ENCODE results near the gene DACH1. TPM values are rescaled to one million over a fixed set of nuclear protein-coding genes. Genes with fewer than 3 reads are reported as not detected.

The DACH1 gene
- total and polyA plus RNA-seq, 2 donors (not counting 3 experiments of a cell fraction or from before 2014, with no cell fraction given) = 8.6 to 28.3 TPM

DNA sequence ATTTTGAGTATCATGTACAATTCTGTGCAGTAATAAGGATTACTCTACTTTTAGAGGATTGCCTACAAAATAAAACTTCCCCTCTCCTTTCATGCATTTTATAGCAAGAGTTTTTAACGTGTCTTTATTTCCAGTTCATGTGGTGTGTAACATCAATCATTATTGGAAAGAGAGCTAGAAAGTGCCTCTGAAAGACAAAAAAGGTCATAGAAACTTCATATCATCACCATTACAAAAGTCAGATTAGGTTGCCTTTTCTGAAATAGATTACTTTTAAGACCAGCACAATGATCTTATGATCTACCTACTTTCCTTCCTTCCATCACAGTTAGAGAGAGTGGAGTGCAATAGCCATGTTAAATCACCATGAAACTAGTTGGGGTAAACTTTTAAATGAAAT lies 12.6 kb downstream of the DACH1 start:
- H4K20me1 ChIP-seq (replicated peaks; ENCODE audit: control insufficient read depth, extremely low read depth, insufficient read depth, low read length) = no peaks in the 10 kb centered on the region
- no peaks in the 10 kb centered on the region for H3K27me3 ChIP-seq (ENCODE audit: control insufficient read depth in 2 of 2, insufficient read depth in 2 of 2, low read length in 2 of 2)
- FAIRE-seq (no peak), DNase-seq (ENCODE audit: low read depth, low spot score) (no peak)
- H3K36me3 ChIP-seq (ENCODE audit: control insufficient read depth in 2 of 2, extremely low read depth in 1 of 2, insufficient read depth in 2 of 2, low read length in 2 of 2) = no peaks in the 10 kb centered on the region
- TF ChIP-seq FOS (IDR thresholded peaks at IDR 0.05; ENCODE audit: borderline replicate concordance, insufficient read depth, low read length) (no peak), POLR2AphosphoS5 (IDR thresholded peaks at IDR 0.05; ENCODE audit: insufficient read depth, low read depth, low read length) (no peak)
- no peaks in the 10 kb centered on the region for H3K79me2 ChIP-seq (ENCODE audit: control insufficient read depth, insufficient read depth, low read length)
- no peak overlapping the region for H3K27ac ChIP-seq (ENCODE audit: insufficient read depth, low read depth, low read length)
- intact Hi-C loops (cut with micrococcal nuclease) (no loop called here), dilution Hi-C loops (cut with MboI; ENCODE audit: extremely low pct_ligation_motif_present, low sequenced_read_pairs) (no loop called here)
- H3K9ac ChIP-seq (replicated peaks; ENCODE audit: extremely low read depth, insufficient read depth, low read length) = no peak overlapping the region
- CTCF ChIA-PET = no interaction called here
- no peak overlapping the region for H3K4me3 ChIP-seq (replicated peaks in 1 of 3; ENCODE audit: insufficient read depth in 1 of 3, low read depth in 1 of 3, low read length in 3 of 3)
- H3K4me1 ChIP-seq (ENCODE audit: control insufficient read depth, extremely low read depth, insufficient read depth, low read length) = no peaks in the 10 kb centered on the region
- H2AFZ ChIP-seq (ENCODE audit: low read depth, low read length) = no peak overlapping the region
- H3K9me3 ChIP-seq (replicated peaks; ENCODE audit: control insufficient read depth, insufficient read depth, low read length) = no peaks in the 10 kb centered on the region
- POLR2A ChIA-PET = no interaction called here
- H3K9me1 ChIP-seq (replicated peaks; ENCODE audit: control insufficient read depth, extremely low read depth, insufficient read depth, low read length) = no peaks in the 10 kb centered on the region
- BruUV-seq (replicated peaks) = no TSS peak
- no peak overlapping the region for H3K4me2 ChIP-seq (ENCODE audit: insufficient read depth, low read length)

DNA sequence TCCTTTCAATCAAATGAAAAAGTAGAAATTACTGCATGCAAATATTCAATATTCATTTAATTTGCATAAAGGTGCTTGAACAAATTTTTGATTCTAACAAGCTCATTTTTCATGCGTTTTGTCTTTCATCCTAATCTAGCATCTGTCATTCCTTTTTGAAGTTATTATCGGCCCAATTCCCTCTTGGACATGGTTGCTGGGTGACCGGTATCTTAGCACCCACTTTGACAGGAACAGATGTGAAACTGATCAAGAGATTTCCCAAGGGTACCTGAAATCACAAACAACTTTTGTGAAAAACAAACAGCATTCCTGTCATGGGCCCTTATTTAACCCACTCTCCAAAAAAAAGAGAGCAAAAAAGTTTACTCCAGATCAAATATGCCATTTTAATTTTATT lies 13.3 kb downstream of the DACH1 start:
- POLR2A ChIA-PET = no interaction called here
- no peak overlapping the region for H3K4me2 ChIP-seq (ENCODE audit: insufficient read depth, low read length)

More for the DNA sequence above, 13.3 kb downstream of the DACH1 start:
- H4K20me1 ChIP-seq (replicated peaks; ENCODE audit: control insufficient read depth, extremely low read depth, insufficient read depth, low read length) = no peaks in the 10 kb centered on the region
- intact Hi-C loops (cut with micrococcal nuclease) = no loop called here
- TF ChIP-seq MYC (IDR thresholded peaks at IDR 0.05; ENCODE audit: low read depth, low read length) = no peak
- no peak for TF ChIP-seq POLR2AphosphoS5 (IDR thresholded peaks at IDR 0.05; ENCODE audit: insufficient read depth, low read depth, low read length)
- no peak for TF ChIP-seq FOS (IDR thresholded peaks at IDR 0.05; ENCODE audit: borderline replicate concordance, insufficient read depth, low read length)
- TF ChIP-seq, protein P1, sequence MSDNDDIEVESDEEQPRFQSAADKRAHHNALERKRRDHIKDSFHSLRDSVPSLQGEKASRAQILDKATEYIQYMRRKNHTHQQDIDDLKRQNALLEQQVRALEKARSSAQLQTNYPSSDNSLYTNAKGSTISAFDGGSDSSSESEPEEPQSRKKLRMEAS (IDR thresholded peaks at IDR 0.05; ENCODE audit: insufficient read depth, insufficient read length) = no peak
- TF ChIP-seq, protein P2, sequence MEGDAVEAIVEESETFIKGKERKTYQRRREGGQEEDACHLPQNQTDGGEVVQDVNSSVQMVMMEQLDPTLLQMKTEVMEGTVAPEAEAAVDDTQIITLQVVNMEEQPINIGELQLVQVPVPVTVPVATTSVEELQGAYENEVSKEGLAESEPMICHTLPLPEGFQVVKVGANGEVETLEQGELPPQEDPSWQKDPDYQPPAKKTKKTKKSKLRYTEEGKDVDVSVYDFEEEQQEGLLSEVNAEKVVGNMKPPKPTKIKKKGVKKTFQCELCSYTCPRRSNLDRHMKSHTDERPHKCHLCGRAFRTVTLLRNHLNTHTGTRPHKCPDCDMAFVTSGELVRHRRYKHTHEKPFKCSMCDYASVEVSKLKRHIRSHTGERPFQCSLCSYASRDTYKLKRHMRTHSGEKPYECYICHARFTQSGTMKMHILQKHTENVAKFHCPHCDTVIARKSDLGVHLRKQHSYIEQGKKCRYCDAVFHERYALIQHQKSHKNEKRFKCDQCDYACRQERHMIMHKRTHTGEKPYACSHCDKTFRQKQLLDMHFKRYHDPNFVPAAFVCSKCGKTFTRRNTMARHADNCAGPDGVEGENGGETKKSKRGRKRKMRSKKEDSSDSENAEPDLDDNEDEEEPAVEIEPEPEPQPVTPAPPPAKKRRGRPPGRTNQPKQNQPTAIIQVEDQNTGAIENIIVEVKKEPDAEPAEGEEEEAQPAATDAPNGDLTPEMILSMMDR (IDR thresholded peaks at IDR 0.05; ENCODE audit: extremely low read depth in 1 of 2, insufficient read depth in 1 of 2, low read depth in 1 of 2, low read length in 2 of 2) = no peak
- TF ChIP-seq JUN (IDR thresholded peaks at IDR 0.05; ENCODE audit: borderline replicate concordance, insufficient read depth, insufficient read length, low read depth) = no peak
- no peak for TF ChIP-seq EZH2 (IDR thresholded peaks at IDR 0.05; ENCODE audit: borderline replicate concordance, low read depth, low read length, severe bottlenecking)
- no peak for TF ChIP-seq POLR2A (IDR thresholded peaks at IDR 0.05; ENCODE audit: low read depth, low read length)
- TF ChIP-seq GATA2 (IDR thresholded peaks at IDR 0.05; ENCODE audit: insufficient read depth, insufficient read length, low read depth, low read length) = no peak
- no TSS peak for BruUV-seq (replicated peaks)
- no peaks in the 10 kb centered on the region for H3K9me3 ChIP-seq (replicated peaks; ENCODE audit: control insufficient read depth, insufficient read depth, low read length)
- no peak for DNase-seq (ENCODE audit: low read depth, low spot score)
- no peaks in the 10 kb centered on the region for H3K79me2 ChIP-seq (ENCODE audit: control insufficient read depth, insufficient read depth, low read length)
- no peaks in the 10 kb centered on the region for H3K9me1 ChIP-seq (replicated peaks; ENCODE audit: control insufficient read depth, extremely low read depth, insufficient read depth, low read length)
- H3K27ac ChIP-seq (ENCODE audit: insufficient read depth, low read depth, low read length) = no peak overlapping the region
- no peak overlapping the region for H3K9ac ChIP-seq (replicated peaks; ENCODE audit: extremely low read depth, insufficient read depth, low read length)
- H3K4me3 ChIP-seq (replicated peaks in 1 of 3; ENCODE audit: insufficient read depth in 1 of 3, low read depth in 1 of 3, low read length in 3 of 3) = no peak overlapping the region
- no peak for FAIRE-seq
- no peaks in the 10 kb centered on the region for H3K27me3 ChIP-seq (ENCODE audit: control insufficient read depth in 2 of 2, insufficient read depth in 2 of 2, low read length in 2 of 2)
- CTCF ChIA-PET = interaction anchor here (1.2 kb wide), 1 partner anchor 523 kb away, joined by 3 read pairs; no protein-coding TSS in a partner anchor
- dilution Hi-C loops (cut with MboI; ENCODE audit: extremely low pct_ligation_motif_present, low sequenced_read_pairs) = no loop called here
- H2AFZ ChIP-seq (ENCODE audit: low read depth, low read length) = no peak overlapping the region
- H3K4me1 ChIP-seq (ENCODE audit: control insufficient read depth, extremely low read depth, insufficient read depth, low read length) = no peaks in the 10 kb centered on the region
- H3K36me3 ChIP-seq (ENCODE audit: control insufficient read depth in 2 of 2, extremely low read depth in 1 of 2, insufficient read depth in 2 of 2, low read length in 2 of 2) = no peaks in the 10 kb centered on the region

Measured in endothelial cell of umbilical vein (primary cell).